Glomerular visceral epithelial cell (primary cell): Measurements from ENCODE around the gene ACTL10.
"Not testable (repeated sequence)": the region's sequence is repeated elsewhere in the genome, so short reads cannot be mapped to it uniquely, and the experiment has no call there.

Experiments
- DNase-seq: peaks from one replicate; pipeline ENCODE4 v3.0.0-alpha.2; 2016; ENCODE audit errors: extremely low spot score

ACTL10 gene

DNA sequence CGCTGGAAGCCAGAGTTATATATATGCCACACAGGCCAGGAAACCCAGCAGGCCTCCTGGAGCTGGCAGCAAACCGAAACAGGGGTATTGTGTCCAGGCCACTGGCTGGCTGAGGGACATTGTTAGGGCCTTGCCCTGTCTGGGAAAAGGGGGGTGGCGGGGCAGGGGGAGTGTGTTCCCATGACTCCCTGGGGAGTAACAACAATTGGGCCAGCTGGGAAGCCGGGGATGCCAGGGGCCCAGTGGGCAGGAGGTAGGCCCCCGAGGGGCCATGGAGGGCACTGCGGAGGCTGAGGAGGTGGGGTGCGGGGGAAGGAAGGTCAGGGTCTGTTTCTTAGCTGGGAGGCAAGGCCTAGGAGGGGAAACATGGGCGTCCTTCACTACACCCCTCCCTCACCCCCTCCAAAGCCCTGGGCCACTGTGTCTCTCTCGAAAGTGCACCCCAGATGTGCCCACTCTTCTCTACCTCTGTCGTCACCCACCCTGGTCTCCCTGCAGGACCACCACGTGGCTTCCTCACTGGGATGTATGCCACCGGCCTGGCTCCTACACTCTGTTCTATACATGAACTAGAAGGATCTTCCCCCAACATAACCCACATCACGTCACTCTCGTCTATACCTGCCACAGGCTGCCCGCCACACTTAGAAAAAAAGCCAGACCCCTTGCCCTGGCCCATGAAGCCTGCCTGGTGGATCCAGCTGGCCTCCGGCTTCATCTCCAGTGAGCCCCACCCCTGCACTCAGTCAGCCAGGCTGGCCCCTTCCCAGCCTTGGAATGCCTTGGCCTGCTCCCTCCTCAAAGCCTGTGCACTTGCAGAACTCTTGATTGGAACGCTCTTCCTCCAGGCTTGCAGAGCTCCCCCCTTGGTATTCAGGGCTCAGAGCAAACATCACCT, 27.2 kb downstream of the ACTL10 start:
- DNase-seq, result no peak

DNA sequence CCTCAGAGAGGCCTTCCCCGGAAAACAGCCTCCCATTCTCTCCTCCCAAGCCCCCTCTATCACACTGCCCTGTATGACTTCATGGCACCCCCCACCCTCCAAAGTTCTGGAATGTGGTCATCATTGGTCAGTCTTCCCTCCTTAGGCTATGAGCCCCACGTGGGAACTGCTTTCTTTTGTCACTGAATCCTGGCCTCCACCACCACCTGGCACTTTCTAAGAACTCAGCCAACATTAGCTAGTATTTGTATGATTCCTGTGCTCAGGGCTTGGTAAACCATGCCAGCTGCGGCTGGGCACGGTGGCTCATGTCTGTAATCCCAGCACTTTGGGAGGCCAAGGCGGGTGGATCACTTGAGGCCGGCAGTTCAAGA, 27.9 kb downstream of the ACTL10 start:
- no peak for DNase-seq

DNA sequence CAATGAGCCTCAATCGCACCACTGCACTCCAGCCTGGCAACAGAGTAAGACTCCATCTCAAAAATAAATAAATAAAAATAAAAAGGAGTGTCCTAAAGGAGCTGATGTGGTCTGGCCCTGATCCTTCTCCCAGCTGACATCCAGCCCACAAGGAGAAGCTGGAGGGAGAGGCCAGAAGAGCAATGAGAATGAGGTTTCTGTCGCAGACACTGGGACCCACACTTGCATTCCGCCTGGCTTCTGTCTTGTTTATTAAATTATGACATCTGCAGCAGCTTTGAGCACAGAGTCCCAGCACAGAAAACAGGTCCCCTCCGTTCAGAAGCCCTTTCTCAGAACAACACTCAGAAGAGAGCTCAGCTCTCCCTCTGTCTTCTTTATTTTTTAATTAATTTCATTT, 29.7 kb downstream of the ACTL10 start:
- no peak for DNase-seq

DNA sequence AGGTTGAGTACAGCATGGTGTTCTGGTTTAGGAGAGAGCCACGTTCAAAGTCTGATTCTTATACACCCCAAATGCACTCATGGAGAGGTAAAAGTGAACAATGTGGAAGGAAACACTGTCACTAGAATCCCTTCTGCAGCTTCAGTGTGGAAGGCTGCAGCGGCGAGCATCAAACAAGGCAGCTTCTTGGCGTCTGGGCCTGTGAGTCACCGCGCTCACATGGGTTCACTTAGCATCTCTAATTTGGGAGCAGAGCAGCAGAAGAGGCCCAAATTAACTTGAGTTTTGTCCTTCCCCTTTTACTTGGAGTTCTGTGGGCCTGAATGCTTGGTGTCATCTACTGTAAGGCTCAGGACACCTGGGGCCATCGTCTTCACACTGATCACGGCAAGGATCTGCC, 30.4 kb downstream of the ACTL10 start:
- DNase-seq, result no peak

DNA sequence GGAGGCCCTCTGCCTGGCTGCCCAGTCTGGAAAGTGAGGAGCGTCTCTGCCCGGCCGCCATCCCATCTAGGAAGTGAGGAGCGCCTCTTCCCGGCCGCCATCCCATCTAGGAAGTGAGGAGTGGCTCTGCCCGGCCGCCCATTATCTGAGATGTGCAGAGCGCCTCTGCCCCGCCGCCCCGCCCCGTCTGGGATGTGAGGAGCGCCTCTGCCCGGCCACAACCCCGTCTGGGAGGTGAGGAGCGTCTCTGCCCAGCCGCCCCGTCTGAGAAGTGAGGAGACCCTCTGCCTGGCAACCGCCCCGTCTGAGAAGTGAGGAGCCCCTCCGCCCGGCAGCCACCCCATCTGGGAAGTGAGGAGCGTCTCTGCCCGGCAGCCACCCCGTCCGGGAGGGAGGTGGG, 32.2 kb downstream of the ACTL10 start:
- not testable (repeated sequence) for DNase-seq

DNA sequence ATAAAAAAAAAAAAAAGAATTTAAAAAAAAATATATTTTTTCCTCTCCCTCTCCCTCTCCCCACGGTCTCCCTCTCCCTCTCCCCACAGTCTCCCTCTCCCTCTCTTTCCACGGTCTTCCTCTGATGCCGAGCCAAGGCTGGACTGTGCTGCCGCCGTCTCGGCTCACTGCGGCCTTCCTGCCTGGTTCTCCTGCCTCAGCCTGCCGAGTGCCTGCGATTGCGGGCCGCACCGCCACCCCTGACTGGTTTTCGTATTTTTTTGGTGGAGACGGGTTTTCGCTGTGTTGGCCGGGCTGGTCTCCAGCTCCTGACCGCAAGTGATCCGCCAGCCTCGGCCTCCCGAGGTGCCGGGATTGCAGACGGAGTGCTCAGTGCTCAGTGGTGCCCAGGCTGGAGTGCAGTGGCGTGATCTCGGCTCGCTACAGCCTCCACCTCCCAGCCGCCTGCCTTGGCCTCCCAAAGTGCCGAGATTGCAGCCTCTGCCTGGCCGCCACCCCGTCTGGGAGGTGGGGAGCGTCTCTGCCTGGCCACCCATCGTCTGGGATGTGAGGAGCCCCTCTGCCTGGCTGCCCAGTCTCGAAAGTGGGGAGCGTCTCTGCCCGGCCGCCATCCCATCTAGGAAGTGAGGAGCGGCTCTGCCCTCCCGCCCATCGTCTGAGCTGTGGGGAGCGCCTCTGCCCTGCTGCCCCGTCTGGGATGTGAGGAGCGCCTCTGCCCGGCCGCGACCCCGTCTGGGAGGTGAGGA, 34.1 kb downstream of the ACTL10 start:
- not testable (repeated sequence) for DNase-seq

DNA sequence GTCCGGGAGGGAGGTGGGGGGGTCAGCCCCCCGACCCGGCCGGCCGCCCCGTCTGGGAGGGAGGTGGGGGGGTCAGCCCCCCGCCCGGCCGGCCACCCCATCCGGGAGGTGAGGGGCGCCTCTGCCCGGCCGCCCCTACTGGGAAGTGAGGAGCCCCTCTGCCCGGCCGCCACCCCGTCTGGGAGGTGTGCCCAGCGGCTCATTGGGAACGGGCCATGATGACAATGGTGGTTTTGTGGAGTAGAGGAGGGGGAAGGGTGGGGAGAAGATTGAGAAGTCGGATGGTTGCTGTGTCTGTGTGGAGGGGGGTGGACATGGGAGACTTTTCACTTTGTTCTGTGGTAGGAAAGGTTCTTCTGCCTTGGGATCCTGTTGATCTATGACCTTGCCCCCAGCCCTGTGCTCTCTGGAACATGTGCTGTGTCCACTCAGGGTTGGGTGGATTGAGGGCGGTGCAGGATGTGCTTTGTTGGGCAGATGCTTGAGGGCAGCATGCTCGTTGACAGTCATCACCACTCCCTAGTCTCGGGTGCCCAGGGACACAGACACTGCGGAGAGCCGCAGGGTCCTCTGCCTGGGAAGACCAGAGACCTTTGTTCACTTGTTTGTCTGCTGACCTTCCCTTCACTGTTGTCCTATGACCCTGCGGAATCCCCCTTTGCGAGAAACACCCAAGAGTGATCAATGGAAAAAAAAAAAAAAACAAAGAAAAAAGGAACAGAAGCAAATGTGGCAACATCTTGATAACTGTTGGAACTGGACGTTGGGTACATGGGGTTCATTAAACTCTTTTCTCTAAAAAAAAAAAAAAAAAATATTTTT, 35.1 kb downstream of the ACTL10 start:
- DNase-seq, result no peak

DNA sequence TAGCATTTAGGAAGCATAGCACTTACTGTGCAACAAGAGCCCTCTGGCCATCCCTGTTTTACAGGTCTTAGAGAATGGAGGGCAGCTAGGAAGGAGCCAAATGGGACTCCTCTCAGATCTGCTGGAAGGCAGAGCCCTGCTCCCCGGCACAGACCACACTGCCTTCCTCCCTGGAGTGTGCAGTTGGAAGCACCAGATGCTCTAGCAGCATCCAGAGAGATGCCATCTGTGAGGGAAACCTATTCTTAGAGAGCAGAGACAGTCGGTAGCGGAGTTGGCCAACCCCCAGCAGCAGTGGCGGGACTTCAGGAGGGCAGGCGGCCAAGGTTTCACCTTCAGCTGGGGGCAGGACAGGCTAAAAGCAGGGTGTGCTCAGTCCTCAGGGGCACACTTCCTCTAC, 36.1 kb downstream of the ACTL10 start:
- no peak for DNase-seq

DNA sequence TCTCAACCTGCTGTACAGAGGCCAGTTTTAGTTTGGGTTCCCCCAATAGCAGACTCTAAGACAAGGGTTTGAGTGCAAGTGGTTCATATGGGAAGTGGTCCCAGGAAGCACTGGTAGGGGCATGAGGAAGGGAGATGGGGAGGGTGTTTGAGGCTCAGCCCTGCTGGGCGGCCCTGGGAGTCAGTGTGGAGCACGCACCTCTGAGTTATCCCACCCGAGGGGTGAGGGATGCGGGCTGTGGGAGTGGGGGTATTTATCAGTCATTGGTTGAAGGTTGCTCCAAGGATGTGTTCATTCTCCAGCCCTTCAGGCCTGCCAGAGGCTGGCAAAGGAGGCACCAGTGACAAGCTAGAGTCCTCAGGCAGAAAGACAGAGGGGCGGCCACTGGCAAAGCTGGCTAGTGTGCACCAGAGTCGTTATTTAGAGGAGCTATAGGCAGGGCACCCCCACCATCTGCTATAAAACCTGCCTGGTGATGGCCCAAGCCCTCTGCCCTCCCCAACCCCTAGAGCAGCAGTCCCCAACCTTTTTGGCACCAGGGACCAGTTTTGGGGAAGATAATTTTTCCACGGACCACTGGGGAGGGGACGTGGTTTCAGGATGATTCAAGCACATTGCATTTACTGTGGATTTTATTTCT, 36.9 kb downstream of the ACTL10 start:
- DNase-seq, result no peak

DNA sequence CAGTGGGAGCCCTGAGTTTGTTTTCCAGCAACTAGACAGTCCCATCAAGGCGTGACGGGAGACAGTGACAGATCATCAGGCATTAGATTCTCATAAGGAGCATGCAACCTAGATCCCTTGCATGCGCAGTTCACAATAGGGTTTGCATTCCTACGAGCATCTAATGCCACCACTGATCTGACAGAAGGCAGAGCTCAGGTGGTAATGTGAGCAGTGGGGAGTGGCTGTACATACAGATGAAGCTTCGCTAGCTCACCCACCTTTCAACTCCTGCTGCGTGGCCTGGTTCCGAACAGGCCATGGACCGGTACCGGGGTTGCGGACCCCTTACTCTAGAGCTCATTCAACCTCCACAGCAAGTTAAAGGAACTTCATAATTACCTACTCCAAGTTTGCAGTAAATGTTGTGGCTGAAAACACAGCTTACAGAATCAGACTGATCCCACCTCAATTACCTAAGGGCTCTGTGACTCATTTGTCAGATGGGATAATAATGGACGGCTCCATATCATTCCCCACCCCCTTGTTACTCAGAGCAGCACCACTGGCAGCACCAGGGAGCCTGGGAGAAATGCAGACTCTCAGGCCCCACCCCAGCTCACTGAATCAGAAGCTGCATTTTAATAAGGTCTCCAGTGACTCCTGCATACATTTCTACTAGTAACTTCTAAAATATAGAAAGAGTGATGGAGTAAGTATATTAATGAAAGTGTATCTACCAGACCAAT, 37.6 kb downstream of the ACTL10 start:
- no peak for DNase-seq

DNA sequence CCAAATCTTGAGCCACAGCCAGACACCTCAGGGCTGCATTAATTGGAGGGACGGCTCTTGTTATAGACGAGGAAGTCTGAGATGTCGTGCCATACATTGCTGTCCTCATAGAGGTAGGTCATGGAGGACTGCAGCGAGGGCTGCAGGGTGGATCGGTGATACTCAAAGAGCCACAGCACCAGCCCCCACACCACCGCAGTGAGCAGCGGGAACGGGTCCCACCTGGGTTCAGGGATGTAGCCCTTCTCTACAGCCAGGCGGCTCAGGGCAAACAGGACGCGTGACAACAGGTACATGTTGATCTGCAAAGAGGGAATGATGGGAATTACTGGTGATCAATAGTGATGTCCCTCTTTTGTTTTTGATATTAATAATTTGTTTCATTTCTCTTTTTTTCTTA, 40.9 kb downstream of the ACTL10 start:
- no peak for DNase-seq

DNA sequence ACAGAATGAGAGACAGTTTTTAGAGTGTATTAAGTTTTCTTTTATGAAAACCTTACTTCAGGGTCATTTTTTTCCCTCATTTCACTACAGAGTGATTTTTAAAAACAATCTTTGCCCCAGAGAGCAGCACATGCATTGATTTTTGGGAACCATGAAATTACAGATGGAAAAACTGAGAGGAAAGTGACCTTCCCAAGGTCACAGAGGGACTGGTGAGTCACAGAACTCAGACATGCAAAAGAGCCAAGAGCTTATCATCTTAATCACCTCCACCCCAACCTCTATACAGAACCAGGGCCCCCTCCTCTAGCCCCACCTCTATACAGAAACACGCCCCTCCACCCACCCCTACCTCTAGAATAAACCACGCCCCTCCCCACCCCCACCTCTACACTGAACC, 42.7 kb downstream of the ACTL10 start:
- no peak for DNase-seq

DNA sequence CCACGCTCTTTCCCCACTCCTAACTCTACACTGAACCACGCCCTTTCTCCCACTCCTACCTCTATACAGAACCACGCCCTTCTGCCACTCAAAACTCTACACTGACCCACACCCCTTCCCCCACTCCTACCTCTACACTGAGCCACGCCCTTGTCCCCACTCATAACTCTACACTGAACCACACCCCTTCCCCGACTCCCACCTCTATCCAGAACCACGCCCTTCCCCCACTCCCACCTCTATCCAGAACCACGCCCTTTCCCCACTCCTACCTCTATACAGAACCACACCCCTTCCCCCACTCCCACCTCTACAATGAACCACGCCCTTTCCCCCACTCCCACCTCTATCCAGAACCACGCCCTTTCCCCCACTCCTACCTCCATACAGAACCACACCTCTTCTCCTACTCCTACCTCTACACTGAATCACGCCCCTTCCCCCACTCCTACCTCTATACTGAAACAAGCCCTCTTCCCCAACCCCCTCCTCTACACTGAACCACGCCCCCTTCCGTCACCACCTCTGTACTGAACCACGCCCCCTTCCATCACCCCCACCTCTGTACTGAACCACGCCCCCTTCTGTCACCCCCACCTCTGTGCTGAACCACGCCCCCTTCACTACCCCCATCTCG, 43.3 kb downstream of the ACTL10 start:
- DNase-seq, result no peak

DNA sequence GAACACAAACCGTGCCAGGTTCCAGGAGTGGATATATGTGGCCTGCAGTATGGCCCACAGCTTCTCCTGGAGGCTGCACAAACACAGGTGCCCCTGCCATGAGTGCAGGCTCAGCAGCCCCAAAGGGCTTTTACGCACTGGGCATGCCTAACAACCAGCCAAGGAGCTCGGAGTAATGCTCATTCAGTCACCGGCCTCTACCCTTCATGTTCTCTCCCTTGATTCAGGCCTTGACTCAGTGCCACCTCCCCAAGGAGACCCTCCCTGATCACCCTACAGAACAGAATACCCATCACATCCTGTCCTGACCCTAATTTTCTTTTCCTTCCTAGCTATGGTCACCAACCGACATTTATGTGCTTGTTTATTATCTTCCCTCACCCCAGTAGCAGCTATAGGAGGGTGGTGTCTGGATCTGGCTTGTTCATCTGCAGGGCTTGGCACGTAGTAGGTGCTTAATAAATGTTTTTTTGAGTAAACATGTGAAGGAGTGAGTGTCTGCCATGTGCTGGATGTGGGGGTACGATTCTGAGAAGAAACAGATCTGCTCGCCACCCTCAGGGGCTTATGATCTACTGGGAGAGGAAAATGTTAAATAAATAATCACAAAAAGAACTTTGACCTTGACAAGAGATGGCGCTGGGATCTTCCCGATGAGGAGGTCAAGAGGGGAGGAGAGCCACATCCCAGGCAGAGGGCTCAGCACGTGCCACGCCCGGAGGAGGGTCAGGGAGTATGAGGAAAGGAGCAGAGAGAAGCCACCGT, 44.1 kb downstream of the ACTL10 start:
- no peak for DNase-seq

DNA sequence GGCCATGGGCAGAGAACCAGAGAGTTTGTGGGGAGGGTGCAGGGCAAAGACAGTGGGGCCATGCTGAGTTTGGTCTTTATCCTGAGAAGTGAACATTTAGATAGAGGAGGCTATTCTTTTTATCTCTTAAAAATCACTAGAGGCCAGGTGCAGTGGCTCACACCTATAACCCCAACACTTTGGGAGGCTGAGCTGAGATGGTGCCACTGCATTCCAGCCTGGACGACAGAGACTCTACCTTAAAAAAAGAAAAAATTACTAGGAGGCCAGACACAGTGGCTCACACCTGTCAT, 44.6 kb downstream of the ACTL10 start:
- no peak for DNase-seq

DNA sequence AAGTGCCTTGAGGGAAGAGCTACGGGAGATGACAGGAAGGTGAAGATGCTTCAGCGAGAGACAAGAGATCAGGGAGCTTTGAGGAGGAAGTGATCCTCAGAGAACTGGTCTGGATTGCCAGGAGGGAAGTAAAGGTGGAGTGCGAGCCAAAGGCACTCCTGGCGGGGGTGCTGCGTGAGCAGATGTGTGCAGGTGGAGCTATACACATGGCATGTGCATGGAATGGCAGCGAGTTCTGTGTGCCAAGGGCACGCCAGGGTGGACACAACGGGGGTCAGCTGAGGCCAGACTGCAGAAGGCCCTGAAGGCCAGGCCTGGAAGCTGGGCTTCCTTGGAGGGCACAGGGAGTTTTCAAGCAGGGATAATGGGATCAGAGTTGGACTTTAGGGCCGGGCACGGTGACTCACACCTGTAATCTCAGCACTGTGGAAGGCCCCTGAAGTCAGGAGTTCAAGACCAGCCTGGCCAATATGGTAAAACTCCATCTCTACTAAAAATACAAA, 47.2 kb downstream of the ACTL10 start:
- no peak for DNase-seq

DNA sequence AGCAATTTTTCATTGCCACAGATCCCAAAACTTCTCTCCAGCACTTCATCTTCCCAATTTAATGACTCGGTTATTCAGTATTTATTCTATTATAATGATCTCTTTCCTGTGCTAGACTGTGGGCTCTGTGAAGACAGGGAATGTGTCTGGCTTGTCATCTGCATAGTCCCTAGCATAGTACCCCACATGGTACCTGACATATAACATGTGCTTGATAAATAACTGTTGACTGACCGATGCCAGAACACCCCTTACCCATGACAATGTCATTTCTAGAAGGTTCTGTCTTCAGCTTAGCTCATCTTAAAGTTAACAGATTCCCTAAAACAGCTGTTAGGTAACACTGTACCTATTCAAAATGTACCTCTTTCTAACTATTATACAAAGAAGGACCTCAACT, 49.8 kb downstream of the ACTL10 start:
- DNase-seq, result no peak
